MCF 10A (cell line): Measurements from ENCODE around the gene SLC7A8. TPM values are rescaled to one million over a fixed set of nuclear protein-coding genes. Genes with fewer than 3 reads are reported as not detected.

ENCODE experiments used
- BruUV-seq: library from RNA; stranded (reverse); fragments of 400-500 nt; replicated peaks from 2 replicates; lab custom pipeline; 2021; lab: Mats Ljungman, UMichigan
- CTCF ChIA-PET: fragments of 300-600 bp; sonication (Branson Sonifier 250); formaldehyde crosslinking; extraction: SDS; loops from one replicate; lab custom pipeline; 2021; ENCODE audit warnings: antibody characterized with exemption, inconsistent platforms; lab: Yijun Ruan, JAX
- POLR2A ChIA-PET: fragments of 300-600, 350-650 bp; sonication (Branson Sonifier 250); formaldehyde crosslinking; extraction: SDS; loops from one replicate; lab custom pipeline; 2020; ENCODE audit warnings: antibody characterized with exemption, inconsistent platforms; lab: Yijun Ruan, JAX
- DNase-seq: peaks from one replicate; pipeline ENCODE4 v3.0.0-alpha.2; 2018; ENCODE audit not compliant: unreplicated experiment
- H3K27ac Mint-ChIP-seq: one replicate; pipeline ENCODE4 v1.8.0; 2022; ENCODE audit warnings: mild to moderate bottlenecking, low read depth, mixed read lengths; ENCODE audit not compliant: unreplicated experiment
- H3K27me3 Mint-ChIP-seq: one replicate; pipeline ENCODE4 v1.8.0; 2022; ENCODE audit warnings: mixed read lengths; ENCODE audit not compliant: insufficient read depth, unreplicated experiment
- H3K36me3 Mint-ChIP-seq: one replicate; pipeline ENCODE4 v1.8.0; 2022; ENCODE audit warnings: mild to moderate bottlenecking, moderate library complexity, mixed read lengths; ENCODE audit not compliant: insufficient read depth, unreplicated experiment
- H3K4me1 Mint-ChIP-seq: one replicate; pipeline ENCODE4 v1.8.0; 2022; ENCODE audit warnings: mixed read lengths; ENCODE audit not compliant: insufficient read depth, unreplicated experiment
- H3K4me3 Mint-ChIP-seq: one replicate; pipeline ENCODE4 v1.8.0; 2022; ENCODE audit warnings: mild to moderate bottlenecking, moderate library complexity, mixed read lengths; ENCODE audit not compliant: unreplicated experiment
- H3K9me3 Mint-ChIP-seq: one replicate; pipeline ENCODE4 v1.8.0; 2022; ENCODE audit warnings: mixed read lengths; ENCODE audit not compliant: unreplicated experiment
- CTCF ChIP-seq: fragments of 200-600 bp; IDR thresholded peaks from one replicate; pipeline ENCODE4 v1.8.0; 2022; ENCODE audit warnings: antibody characterized with exemption, mild to moderate bottlenecking; ENCODE audit not compliant: unreplicated experiment
- intact Hi-C: fragments of 100-400 bp; cut with micrococcal nuclease; formaldehyde crosslinking; loops from 2 replicates; pipeline ENCODE4 v1.14.1; 2022
- total RNA-seq: library from RNA; stranded (reverse); gene quantifications from 2 replicates; pipeline ENCODE4 v1.2.3, GENCODE V29; 2022

SLC7A8 gene
- total RNA-seq, 1 experiment from 2014 or later: 2.4 TPM

- BruUV-seq: no TSS peak
- intact Hi-C loops: loop anchor here (1.0 to 5.0 kb wide), 3 partner anchors 67 to 110 kb away; partner anchors contain the start of gene HOMEZ
- POLR2A ChIA-PET: interaction anchor here (0.6 to 7.5 kb wide), 15 partner anchors 8 to 118 kb away, joined by 3 to 78 read pairs (median 4); partner anchors contain the start of genes ACIN1, C14orf119 and CEBPE
- Mint-ChIP-seq H3K4me3 (no peak overlapping the region), H3K9me3 (no peaks in the 10 kb centered on the region), H3K27ac (no peak overlapping the region), H3K36me3 (no peaks in the 10 kb centered on the region), H3K27me3 (no peaks in the 10 kb centered on the region), H3K4me1 (peaks cover 5% of the 10 kb centered on the region)
- CTCF ChIA-PET: interaction anchor here (0.5 to 12.2 kb wide), 55 partner anchors 9 to 919 kb away, joined by 3 to 766 read pairs (median 5); partner anchors contain the start of genes ACIN1, C14orf119, CEBPE and PPP1R3E
- DNase-seq: peak; percentile 68
- TF ChIP-seq CTCF: peak; percentile 78
These were observed 3.6 kb upstream of the SLC7A8 start for GRCh38 chr14:23186913-23187654.

GRCh38 chr14:23185063-23185462, 1.6 kb upstream of the SLC7A8 start:
- H3K27me3 Mint-ChIP-seq: no peaks in the 10 kb centered on the region
- no peak overlapping the region for H3K27ac Mint-ChIP-seq
- H3K4me1 Mint-ChIP-seq: peaks cover 5% of the 10 kb centered on the region
- H3K9me3 Mint-ChIP-seq: no peaks in the 10 kb centered on the region
- BruUV-seq: no TSS peak
- no peak overlapping the region for H3K4me3 Mint-ChIP-seq
- POLR2A ChIA-PET: interaction anchor here (0.9 to 7.5 kb wide), 8 partner anchors 9 to 90 kb away, joined by 4 to 78 read pairs (median 8); partner anchors contain the start of genes ACIN1, C14orf119 and CEBPE
- CTCF ChIA-PET: interaction anchor here (0.6 to 12.2 kb wide), 16 partner anchors 12 to 271 kb away, joined by 3 to 766 read pairs (median 6); partner anchors contain the start of gene CEBPE
- intact Hi-C loops: loop anchor here (5.0 kb wide), 2 partner anchors 102 to 108 kb away; partner anchors contain the start of gene HOMEZ
- no peaks in the 10 kb centered on the region for H3K36me3 Mint-ChIP-seq
- peak; percentile 68 for DNase-seq
- no peak for TF ChIP-seq CTCF

GRCh38 chr14:23183158-23183470, 346 bp downstream of the SLC7A8 start:
- peaks cover 5% of the 10 kb centered on the region for H3K4me1 Mint-ChIP-seq
- no peak overlapping the region for H3K27ac Mint-ChIP-seq
- H3K9me3 Mint-ChIP-seq: no peaks in the 10 kb centered on the region
- H3K36me3 Mint-ChIP-seq: no peaks in the 10 kb centered on the region
- DNase-seq: no peak
- TF ChIP-seq CTCF: no peak
- intact Hi-C loops: no loop called here
- no peak overlapping the region for H3K4me3 Mint-ChIP-seq
- ChIA-PET POLR2A (interaction anchor here (0.7 to 7.5 kb wide), 7 partner anchors 11 to 63 kb away, joined by 3 to 78 read pairs (median 5); partner anchors contain the start of gene CEBPE), CTCF (interaction anchor here (0.6 to 12.2 kb wide), 9 partner anchors 12 to 412 kb away, joined by 3 to 766 read pairs (median 4); partner anchors contain the start of gene CEBPE)
- no peaks in the 10 kb centered on the region for H3K27me3 Mint-ChIP-seq
- no TSS peak for BruUV-seq
